Measurements from ENCODE around the gene RTRAF. TPM values are rescaled to one million over a fixed set of nuclear protein-coding genes. Genes with fewer than 3 reads are reported as not detected.

The RTRAF gene
- total and polyA plus RNA-seq, 10 donors: 37.8 to 184 (median 92.3) TPM

DNA sequence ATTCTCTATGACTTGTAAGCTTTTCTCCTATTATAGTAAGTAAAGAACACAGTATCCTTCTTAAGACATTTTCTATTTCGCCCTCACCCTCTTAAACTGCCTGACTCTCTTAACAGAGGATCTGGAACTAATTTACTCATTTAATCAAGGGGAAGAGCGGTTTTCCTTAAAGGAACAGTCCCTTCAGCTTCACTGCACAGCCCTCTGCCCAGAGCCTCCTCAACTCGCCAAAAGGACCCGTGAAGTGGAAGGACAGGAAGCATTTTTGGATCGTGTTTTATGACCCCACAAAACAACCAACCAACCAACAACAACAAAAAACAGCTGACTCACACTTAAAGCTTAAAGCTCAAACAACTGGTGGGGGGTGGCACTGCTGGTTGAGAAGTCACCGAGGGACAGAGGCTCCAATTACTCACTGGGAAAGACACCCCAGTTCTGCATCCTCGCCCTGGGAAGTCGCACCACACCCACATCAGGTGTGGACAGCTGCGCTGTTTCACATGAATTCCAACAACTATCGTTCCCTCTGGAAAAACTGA lies 43.8 kb downstream of the RTRAF start:
- Histone ChIP-seq H3K27ac (no peak overlapping the region), H3K36me3 (no peaks in the 10 kb centered on the region), H3K4me1 (no peaks in the 10 kb centered on the region), H3K4me3 (no peak overlapping the region), H3K27me3 (replicated peaks in 1 of 7) (no peaks in the 10 kb centered on the region), H3K9me3 (no peaks in the 10 kb centered on the region)
- TF ChIP-seq, protein P1, sequence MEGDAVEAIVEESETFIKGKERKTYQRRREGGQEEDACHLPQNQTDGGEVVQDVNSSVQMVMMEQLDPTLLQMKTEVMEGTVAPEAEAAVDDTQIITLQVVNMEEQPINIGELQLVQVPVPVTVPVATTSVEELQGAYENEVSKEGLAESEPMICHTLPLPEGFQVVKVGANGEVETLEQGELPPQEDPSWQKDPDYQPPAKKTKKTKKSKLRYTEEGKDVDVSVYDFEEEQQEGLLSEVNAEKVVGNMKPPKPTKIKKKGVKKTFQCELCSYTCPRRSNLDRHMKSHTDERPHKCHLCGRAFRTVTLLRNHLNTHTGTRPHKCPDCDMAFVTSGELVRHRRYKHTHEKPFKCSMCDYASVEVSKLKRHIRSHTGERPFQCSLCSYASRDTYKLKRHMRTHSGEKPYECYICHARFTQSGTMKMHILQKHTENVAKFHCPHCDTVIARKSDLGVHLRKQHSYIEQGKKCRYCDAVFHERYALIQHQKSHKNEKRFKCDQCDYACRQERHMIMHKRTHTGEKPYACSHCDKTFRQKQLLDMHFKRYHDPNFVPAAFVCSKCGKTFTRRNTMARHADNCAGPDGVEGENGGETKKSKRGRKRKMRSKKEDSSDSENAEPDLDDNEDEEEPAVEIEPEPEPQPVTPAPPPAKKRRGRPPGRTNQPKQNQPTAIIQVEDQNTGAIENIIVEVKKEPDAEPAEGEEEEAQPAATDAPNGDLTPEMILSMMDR (IDR thresholded peaks at IDR 0.05 in 8 of 11, conservative IDR thresholded peaks at IDR 0.05 in 3 of 11): no peak
- TF ChIP-seq POLR2A (IDR thresholded peaks at IDR 0.05): no peak
- WGBS, 5 donors: 60 to 66% (median 64%) methylated on average over 10 of the region's 10 CpGs
- DNase-seq: no peak
- intact Hi-C loops (cut with DNase I; ENCODE audit: low total_unique reads): no loop called here

DNA sequence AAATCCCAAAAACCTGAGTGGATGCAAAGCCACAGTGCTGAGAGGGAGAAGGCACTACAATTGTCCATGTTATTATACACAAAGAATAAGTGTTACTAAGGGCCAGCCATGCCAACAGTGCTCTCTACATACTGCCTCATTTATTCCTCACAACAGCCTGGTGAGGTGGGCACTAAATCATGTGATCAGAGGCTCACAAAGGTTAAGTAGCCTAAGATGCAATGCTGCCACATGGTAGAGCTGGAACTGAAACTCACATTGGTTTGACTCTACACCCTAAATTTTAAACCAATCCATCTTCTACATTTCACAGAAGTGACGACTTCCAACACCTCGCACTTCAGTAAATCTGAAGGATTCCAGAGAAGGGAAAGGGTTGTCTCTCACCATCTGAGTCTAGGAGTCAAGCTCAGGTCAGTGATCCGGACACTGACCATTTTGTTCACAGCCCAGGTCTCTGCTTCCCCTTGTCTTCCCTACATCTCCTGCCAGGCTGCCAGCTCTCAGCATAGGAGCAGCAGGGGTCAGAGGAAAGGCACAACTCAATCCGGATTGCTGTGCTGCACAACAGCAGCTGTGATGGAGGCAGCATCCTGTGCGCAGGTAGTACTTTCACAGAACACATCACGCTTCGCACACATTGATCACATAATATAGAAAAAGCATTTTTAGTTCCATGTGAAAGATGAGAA lies 49.9 kb downstream of the RTRAF start:
- Histone ChIP-seq H3K27ac (no peak overlapping the region), H3K4me1 (peaks cover 0 to 3% (median 0%) of the 10 kb centered on the region in 6 donors), H3K9me3 (no peaks in the 10 kb centered on the region), H3K27me3 (replicated peaks in 1 of 7) (peaks cover 0 to 12% (median 0%) of the 10 kb centered on the region in 7 donors), H3K4me3 (no peak overlapping the region), H3K36me3 (no peaks in the 10 kb centered on the region)
- WGBS, 5 donors: 76 to 95% (median 90%) methylated on average over 6 to 7 of the region's 7 CpGs
- TF ChIP-seq POLR2A (IDR thresholded peaks at IDR 0.05) (no peak), POLR2AphosphoS5 (IDR thresholded peaks at IDR 0.05) (no peak)
- TF ChIP-seq, protein P1 (IDR thresholded peaks at IDR 0.05 in 8 of 11, conservative IDR thresholded peaks at IDR 0.05 in 3 of 11): no peak
- no peak for DNase-seq
- intact Hi-C loops (cut with DNase I; ENCODE audit: low total_unique reads): no loop called here

DNA sequence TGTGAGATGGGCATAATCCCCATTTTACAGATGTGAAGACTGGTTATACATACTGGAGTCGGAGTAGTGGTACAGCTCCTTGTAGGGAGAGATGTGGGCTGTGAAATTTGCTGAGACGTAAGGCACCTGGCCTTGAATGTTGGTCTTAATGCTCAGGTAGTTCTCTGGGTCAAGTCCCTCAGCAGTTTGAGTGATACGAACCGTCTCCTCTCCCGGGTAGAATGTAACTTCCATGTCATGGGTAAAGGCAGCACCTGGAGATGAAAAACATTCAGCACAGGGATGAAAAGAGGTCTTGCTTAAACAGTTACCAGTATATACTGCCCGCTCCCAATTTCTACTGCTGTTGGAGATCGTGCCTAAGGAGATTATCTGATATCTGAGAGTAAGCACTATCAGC lies 51.3 kb downstream of the RTRAF start:
- H3K27me3 ChIP-seq (replicated peaks in 1 of 7): peaks cover 0 to 12% (median 0%) of the 10 kb centered on the region in 7 donors
- TF ChIP-seq, protein P1 (IDR thresholded peaks at IDR 0.05 in 8 of 11, conservative IDR thresholded peaks at IDR 0.05 in 3 of 11): no peak
- TF ChIP-seq POLR2A (IDR thresholded peaks at IDR 0.05) (no peak), POLR2AphosphoS5 (IDR thresholded peaks at IDR 0.05) (no peak)
- no peak overlapping the region for H3K4me3 ChIP-seq
- DNase-seq: no peak
- no peak overlapping the region for H3K27ac ChIP-seq
- H3K9me3 ChIP-seq: no peaks in the 10 kb centered on the region
- H3K4me1 ChIP-seq: peaks cover 0 to 3% (median 0%) of the 10 kb centered on the region in 6 donors
- 88 to 94% (median 93%) methylated on average over 5 to 7 of the region's 7 CpGs for WGBS, 5 donors
- intact Hi-C loops (cut with DNase I; ENCODE audit: low total_unique reads): no loop called here
- no peaks in the 10 kb centered on the region for H3K36me3 ChIP-seq

Measured in spleen (tissue), 11 donors.